Fibroblast of gingiva (primary cell): Measurements from ENCODE around the gene CETP.
"Not testable (repeated sequence)": the region's sequence is repeated elsewhere in the genome, so short reads cannot be mapped to it uniquely, and the experiment has no call there.

Source experiments
- DNase-seq: peaks from one replicate; pipeline ENCODE4 v3.0.0-alpha.2; 2011; ENCODE audit warnings: low read depth

CETP gene

DNA sequence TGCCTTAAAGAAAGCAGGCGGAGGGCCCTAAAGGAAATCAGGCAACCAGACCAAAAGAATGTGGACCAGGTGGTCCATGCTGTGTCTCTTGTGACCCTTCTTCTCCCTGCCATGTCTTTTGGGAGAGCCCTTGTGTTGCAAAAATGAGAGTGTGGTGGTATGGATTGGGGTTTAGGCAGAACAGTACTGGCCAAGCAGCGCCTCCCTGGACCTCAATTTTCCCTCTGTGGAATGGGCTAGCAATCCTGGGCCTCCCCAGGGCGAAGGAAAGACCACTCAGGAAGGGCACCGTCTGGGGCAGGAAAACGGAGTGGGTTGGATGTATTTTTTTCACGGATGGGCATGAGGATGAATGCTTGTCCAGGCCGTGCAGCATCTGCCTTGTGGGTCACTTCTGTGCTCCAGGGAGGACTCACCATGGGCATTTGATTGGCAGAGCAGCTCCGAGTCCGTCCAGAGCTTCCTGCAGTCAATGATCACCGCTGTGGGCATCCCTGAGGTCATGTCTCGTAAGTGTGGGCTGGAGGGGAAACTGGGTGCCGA lies 20.1 kb downstream of the CETP start:
- no peak for DNase-seq

DNA sequence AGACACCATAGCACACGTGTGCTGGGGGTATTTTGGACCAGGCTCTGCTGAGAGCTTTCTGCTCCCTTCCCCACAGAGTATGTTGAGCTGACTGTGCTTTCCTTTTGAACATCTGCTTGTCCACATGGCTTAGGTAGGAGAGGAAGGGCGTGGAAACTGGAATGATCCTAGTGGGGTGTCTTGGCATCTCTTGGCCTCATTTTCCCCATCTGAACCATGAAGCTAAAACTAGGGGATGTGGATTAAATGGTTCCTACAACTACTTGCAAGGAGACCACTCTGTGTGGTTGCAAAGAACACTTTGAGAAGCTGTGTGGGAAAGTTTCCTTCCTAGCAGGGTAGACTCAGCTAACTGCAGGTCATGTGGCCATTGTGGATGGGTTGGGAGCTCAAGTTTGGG lies 20.9 kb downstream of the CETP start:
- DNase-seq, result no peak

GRCh38 chr16:56983211-56983751 lies 21.5 kb downstream of the CETP start:
- DNase-seq, result no peak

- no peak for DNase-seq
Measured at GRCh38 chr16:56984639-56985038, 22.9 kb downstream of the CETP start.

DNA sequence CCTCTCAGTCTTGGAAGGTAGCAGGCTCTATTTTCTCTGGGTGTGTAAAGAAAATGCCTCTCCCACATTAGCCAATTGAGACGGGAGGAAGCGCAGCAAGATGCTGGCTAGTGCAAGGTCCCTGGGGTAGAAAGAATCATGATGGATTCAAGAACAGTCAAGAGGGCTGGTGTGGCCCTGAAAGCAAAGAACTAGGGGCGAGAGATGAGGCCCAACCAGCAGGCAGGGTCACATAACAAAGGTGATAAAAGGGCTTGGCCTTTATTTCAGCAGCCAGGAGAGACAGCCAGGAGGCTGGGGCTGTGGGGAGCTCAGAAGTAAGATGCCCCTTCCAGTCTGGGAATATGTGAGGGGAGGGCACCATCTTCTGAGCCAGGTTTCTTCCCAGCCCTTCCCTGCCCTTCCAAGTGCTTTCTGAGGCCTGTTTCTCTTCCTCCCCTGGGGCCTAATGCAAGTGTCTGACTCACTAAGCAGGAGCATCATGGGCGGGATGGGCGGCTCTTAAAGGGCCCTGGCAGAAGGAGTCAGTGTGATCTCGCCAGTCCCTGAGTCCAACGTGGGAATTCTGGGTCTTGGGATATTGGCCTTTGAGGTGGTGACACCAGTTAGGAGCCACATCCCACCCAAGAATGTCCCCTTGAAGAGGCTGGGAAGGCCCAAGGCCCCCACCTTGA lies 23.7 kb downstream of the CETP start:
- DNase-seq, result peak; percentile 82

DNA sequence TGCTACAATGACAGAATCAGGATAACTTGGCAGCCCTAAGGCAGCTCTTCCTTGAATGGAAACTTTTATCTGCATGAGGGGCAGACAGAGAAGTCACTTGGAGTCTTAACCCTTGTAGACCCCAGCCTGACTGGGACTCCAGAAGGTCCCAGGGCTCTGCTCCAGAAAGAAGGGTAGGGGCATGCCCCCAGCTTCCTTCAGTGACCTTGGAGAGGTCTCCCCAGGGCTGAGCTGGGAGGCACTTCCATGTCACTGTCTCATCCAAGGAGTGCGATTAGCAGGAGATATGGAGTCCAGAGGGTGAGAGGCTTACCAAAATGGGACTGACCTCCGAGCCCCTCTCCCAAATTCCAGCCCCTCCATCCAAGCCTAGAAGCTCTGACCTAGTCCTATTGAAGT lies 24.2 kb downstream of the CETP start:
- no peak for DNase-seq

- DNase-seq, result no peak
Measured at GRCh38 chr16:56986361-56986760, 24.6 kb downstream of the CETP start.

GRCh38 chr16:56986908-56987307 lies 25.2 kb downstream of the CETP start:
- DNase-seq, result not testable (repeated sequence)

- no peak for DNase-seq
Measured at GRCh38 chr16:56987692-56988091, 25.9 kb downstream of the CETP start.

DNA sequence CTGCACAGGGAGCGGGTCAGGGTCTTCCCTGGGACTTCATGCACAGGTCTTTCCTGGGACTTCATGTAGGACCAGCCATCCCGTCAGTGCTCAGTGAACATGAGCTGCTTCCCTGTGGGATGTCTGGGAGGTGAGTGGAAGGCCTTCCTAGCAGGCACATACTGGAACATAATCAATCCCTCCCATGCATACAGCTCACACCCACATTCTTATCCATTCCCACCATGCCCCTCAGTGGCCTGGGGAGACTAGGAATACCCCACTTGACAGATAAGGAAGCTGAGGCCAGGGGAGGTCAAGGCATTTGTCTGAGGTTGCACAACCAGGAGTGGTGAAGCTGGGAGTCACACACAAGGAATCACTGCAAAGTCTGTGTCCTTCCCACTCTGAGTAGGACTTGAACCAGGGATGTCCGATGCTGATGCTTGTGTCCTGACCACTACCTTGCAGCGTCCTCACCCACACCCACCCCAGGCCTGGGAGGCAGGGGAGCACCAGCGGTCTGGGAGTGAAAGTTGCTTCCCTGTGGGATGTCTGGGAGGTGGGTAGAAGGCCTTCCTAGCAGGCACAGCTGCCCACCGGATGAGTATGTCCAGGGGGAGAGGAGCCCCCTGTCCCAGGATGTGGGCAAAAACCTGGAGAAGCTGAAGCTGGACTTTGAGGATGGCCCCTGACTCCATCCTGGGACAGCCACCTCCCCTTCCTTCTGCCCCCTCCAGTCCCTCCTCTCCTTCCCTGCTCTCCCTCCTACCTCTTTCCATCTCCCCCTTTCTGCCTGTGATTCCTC lies 26.6 kb downstream of the CETP start:
- DNase-seq, result no peak

GRCh38 chr16:56988948-56989945 lies 27.5 kb downstream of the CETP start, which contains the start of gene NLRC5:
TSS of gene NLRC5 (plus strand) at chr16:56989557. CDS start at chr16:57020713, 31,156 bp downstream.
- peak; percentile 79 for DNase-seq

DNA sequence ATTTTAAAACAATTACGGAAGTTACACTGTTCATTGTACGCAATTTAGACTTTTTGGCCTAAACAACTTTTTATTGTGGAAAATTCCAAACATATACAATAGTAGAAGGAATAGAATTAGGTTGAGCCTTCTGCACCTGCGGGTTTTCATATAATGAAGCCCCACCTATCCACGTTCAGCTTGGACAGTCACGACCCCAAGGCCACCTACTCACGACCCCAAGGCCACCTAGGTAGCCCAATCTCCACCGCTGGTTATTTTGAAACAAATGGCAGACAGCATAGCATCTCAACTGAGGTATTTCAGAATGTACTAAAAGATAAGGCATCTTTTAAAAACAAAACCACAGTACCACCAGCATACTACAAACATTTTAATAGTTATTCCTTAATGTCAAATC lies 28.2 kb downstream of the CETP start:
- no peak for DNase-seq

GRCh38 chr16:56990407-56991286 lies 28.9 kb downstream of the CETP start:
- DNase-seq, result no peak

DNA sequence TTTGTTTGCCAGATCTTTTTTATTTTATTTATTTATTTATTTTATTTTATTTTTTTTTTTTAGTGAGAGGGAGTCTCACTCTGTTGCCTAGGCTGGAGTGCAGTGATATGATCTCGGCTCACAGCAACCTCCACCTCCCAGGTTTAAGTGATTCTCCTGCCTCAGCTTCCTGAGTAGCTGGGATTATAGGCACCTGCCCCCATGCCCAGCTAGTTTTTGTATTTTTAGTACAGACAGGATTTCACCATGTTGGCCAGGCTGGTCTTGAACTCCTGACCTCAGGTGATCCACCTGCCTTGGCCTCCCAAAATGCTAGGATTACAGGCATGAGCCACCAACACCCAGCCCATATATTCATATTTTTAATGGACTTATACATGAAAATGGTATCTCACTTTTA lies 30.7 kb downstream of the CETP start:
- DNase-seq, result not testable (repeated sequence)

DNA sequence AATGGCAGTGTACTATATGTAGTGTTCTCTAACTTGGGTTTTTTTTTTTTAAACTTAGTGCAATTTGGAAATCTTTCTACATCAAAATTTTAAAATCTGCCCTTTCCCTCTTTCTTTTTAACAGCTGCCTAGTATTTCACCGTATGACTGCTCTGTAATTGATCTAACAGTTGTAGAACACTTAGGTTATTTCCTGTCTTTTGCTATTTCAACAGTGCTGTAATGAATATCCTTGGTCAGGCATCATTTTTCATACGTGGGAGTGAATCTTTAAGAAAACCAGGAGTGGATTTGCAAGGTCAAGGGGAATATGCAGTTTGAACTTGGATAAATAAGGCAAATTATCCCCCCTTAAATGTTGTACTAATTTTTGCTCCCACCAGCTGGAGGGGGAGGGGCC lies 31.5 kb downstream of the CETP start:
- DNase-seq, result peak; percentile 49

- no peak for DNase-seq
Measured at GRCh38 chr16:56994311-56994710, 32.6 kb downstream of the CETP start.

GRCh38 chr16:56995136-56995805 lies 33.5 kb downstream of the CETP start:
- DNase-seq, result no peak

GRCh38 chr16:56997264-56997663 lies 35.5 kb downstream of the CETP start:
- DNase-seq, result no peak

DNA sequence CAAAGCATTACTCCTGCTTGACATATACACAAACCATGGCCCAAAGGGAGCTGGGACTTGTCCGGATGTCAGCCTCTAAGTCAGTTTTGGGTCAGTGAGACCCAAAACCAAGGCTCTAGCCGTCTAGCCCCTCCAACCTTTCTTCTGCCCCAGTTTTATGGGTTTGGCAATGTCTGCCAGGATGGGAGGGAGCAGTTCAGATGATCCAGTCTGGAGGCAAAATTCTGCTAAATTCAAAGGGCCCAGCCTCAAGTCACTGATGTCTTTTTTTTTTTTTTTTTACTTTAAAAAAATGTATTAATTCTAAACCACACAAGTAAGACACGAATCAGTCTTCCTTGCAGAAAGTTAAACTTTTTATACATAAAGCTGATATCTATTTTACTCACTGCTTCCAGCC lies 36.2 kb downstream of the CETP start:
- DNase-seq, result no peak

- no peak for DNase-seq
Measured at GRCh38 chr16:56998352-56998751, 36.6 kb downstream of the CETP start.
